ENCODE results near the gene GNRH2.

- TF ChIP-seq CTCF (IDR thresholded peaks at IDR 0.05): no peak
- TF ChIP-seq EZH2phosphoT487 (IDR thresholded peaks at IDR 0.05): no peak
- TF ChIP-seq EZH2 (IDR thresholded peaks at IDR 0.05): no peak
These were observed 5.8 kb upstream of the GNRH2 start for GRCh38 chr20:3037654-3038053.

All from neural progenitor cell (in vitro differentiated cells).